ENCODE measurements around the gene TMEM178A. TPM values are rescaled to one million over a fixed set of nuclear protein-coding genes. Genes with fewer than 3 reads are reported as not detected.

Gene TMEM178A
- total RNA-seq, 4 donors from 2014 or later, result 3.0 to 12.9 (median 5.8) TPM

DNA sequence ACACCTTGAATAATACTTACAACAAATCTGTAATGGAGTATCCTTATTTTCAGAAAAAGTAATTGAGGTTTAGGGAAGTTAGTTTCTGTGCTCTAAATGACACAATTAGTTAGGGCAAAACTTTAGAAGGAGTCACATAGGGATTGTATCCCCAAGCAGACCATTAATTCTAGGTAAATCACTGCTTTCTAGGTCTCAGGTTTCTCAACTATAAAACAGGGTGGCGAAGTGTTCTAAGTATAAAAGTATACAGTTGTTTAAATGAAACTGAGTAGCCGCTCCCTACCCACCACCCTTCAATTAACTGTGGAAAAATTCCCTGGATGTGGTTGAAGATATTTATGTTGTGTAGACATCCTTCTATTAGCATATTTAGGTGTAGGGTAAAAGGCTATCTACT lies 19.9 kb upstream of the TMEM178A start:
- TF ChIP-seq EP300 (IDR thresholded peaks at IDR 0.05) (no peak), CTCF (IDR thresholded peaks at IDR 0.05) (no peak), POLR2A (IDR thresholded peaks at IDR 0.05) (no peak)
- DNase-seq (ENCODE audit: low spot score in 2 of 2), result no peak
- H3K4me3 ChIP-seq, result no peak overlapping the region
- no peaks in the 10 kb centered on the region for H3K27me3 ChIP-seq
- no peaks in the 10 kb centered on the region for H3K36me3 ChIP-seq
- peaks cover 0 to 15% (median 0%) of the 10 kb centered on the region in 4 donors for H3K4me1 ChIP-seq
- H3K27ac ChIP-seq, result no peak overlapping the region
- no peaks in the 10 kb centered on the region for H3K9me3 ChIP-seq
- WGBS, 2 donors, result 95 to 97% methylated on average over 2 of the region's 2 CpGs

DNA sequence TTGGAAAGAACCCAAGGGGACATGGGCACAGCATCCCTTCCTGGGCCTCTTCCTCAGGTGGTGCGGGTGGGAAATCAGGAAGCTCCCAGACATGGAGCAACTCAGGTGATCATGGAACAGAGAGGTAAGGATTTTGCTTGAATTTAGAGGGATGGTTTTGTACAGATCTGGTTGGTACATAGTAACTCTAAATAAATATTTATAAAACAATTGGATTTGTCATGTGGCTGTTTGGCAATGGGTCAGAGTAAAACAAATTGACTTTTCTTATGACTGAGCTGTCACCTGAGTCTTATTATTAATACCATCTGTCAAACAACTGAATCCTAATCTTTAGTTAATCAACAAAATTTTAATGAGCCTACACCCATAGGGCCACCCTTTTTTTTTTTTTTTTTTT lies 19.4 kb upstream of the TMEM178A start:
- H3K27me3 ChIP-seq, result no peaks in the 10 kb centered on the region
- TF ChIP-seq POLR2A (IDR thresholded peaks at IDR 0.05), result no peak
- no peak for TF ChIP-seq EP300 (IDR thresholded peaks at IDR 0.05)
- TF ChIP-seq CTCF (IDR thresholded peaks at IDR 0.05), result no peak
- no peak overlapping the region for H3K4me3 ChIP-seq
- no peaks in the 10 kb centered on the region for H3K36me3 ChIP-seq
- no peak overlapping the region for H3K27ac ChIP-seq
- H3K4me1 ChIP-seq, result peaks cover 0 to 13% (median 0%) of the 10 kb centered on the region in 4 donors
- 97 to 100% methylated on average over 1 of the region's 1 CpG for WGBS, 2 donors
- no peaks in the 10 kb centered on the region for H3K9me3 ChIP-seq
- no peak for DNase-seq (ENCODE audit: low spot score in 2 of 2)

GRCh38 chr2:39647104-39647765 lies 18.5 kb upstream of the TMEM178A start:
- WGBS, 2 donors, result 85% methylated on average over 3 of the region's 3 CpGs
- Histone ChIP-seq H3K4me1 (peaks cover 0 to 5% (median 0%) of the 10 kb centered on the region in 4 donors), H3K4me3 (no peak overlapping the region)

DNA sequence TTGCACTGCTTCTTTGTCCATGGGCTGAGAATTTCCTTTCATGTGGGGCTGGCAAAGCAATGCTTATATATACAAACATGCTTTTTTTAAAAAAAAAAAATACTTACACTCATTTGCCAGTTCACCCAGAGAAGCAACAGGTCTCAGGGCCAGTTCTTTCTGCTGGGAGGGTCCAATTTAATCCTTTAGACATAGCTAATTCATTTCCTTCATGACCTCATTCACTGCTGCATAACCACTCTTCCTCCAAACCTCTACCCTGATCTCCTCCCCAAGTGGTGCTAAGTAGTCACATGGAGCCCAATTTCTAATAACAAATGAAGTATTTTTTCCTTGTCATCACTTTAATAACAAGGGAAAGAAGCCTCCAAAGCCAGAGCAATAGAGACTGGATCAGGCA lies 17.1 kb upstream of the TMEM178A start:
- Histone ChIP-seq H3K4me1 (no peaks in the 10 kb centered on the region), H3K4me3 (no peak overlapping the region), H3K9me3 (no peaks in the 10 kb centered on the region), H3K27ac (no peak overlapping the region), H3K36me3 (no peaks in the 10 kb centered on the region), H3K27me3 (no peaks in the 10 kb centered on the region)
- TF ChIP-seq POLR2A (IDR thresholded peaks at IDR 0.05), result no peak
- no peak for TF ChIP-seq EP300 (IDR thresholded peaks at IDR 0.05)
- no peak for TF ChIP-seq CTCF (IDR thresholded peaks at IDR 0.05)
- no peak for DNase-seq (ENCODE audit: low spot score in 2 of 2)

More at GRCh38 chr2:39647104-39647765, 18.5 kb upstream of the TMEM178A start:
- no peak for TF ChIP-seq EP300 (IDR thresholded peaks at IDR 0.05)
- TF ChIP-seq POLR2A (IDR thresholded peaks at IDR 0.05), result no peak
- TF ChIP-seq CTCF (IDR thresholded peaks at IDR 0.05), result no peak
- no peaks in the 10 kb centered on the region for H3K36me3 ChIP-seq
- no peaks in the 10 kb centered on the region for H3K27me3 ChIP-seq
- H3K27ac ChIP-seq, result no peak overlapping the region
- H3K9me3 ChIP-seq, result no peaks in the 10 kb centered on the region
- no peak for DNase-seq (ENCODE audit: low spot score in 2 of 2)

- no peaks in the 10 kb centered on the region for H3K4me1 ChIP-seq
- H3K27ac ChIP-seq, result no peak overlapping the region
- H3K36me3 ChIP-seq, result no peaks in the 10 kb centered on the region
- 94 to 96% methylated on average over 2 of the region's 2 CpGs for WGBS, 2 donors
- no peaks in the 10 kb centered on the region for H3K9me3 ChIP-seq
- H3K27me3 ChIP-seq, result no peaks in the 10 kb centered on the region
- DNase-seq (ENCODE audit: low spot score in 2 of 2), result no peak
- no peak overlapping the region for H3K4me3 ChIP-seq
- TF ChIP-seq POLR2A (IDR thresholded peaks at IDR 0.05) (no peak), EP300 (IDR thresholded peaks at IDR 0.05) (no peak), CTCF (IDR thresholded peaks at IDR 0.05) (no peak)
Measured at GRCh38 chr2:39649511-39649910, 16.2 kb upstream of the TMEM178A start.
